Panc1 (cell line): Measurements from ENCODE around the gene C10orf105. TPM values are rescaled to one million over a fixed set of nuclear protein-coding genes. Genes with fewer than 3 reads are reported as not detected.

Experiments used
- ATAC-seq: fragments of 200-7000 bp; cut with Tn5 transposase; 2 replicates; pipeline ENCODE4 v1.9.1; 2020; ENCODE audit warnings: mild to moderate bottlenecking, moderate library complexity
- BruUV-seq: library from RNA; stranded (reverse); fragments of 400-500 nt; replicated peaks from 2 replicates; lab custom pipeline; 2021; lab: Mats Ljungman, UMichigan
- CTCF ChIA-PET: fragments of 300-600 bp; sonication (Branson Sonifier 250); formaldehyde crosslinking; loops from one replicate; lab custom pipeline; 2022; ENCODE audit warnings: antibody characterized with exemption; lab: Charles Lee
- POLR2A ChIA-PET: fragments of 300-600 bp; sonication (Branson Sonifier 250); formaldehyde crosslinking; loops from one replicate; lab custom pipeline; 2022; ENCODE audit warnings: antibody characterized with exemption; lab: Charles Lee
- DNase-seq: peaks from one replicate; pipeline ENCODE4 v3.0.0-alpha.2; 2010; ENCODE audit warnings: low read depth, low spot score
- H3K27ac ChIP-seq: 2 replicates; pipeline ENCODE4 v1.5.1; 2011; ENCODE audit warnings: mild to moderate bottlenecking, low read length, inconsistent platforms
- H3K27me3 ChIP-seq: fragments of 200-500 bp; sonication (Bioruptor generic); 2 replicates; pipeline ENCODE4 v1.6.0; 2014; ENCODE audit warnings: low read length, inconsistent platforms; ENCODE audit not compliant: control insufficient read depth, insufficient read depth
- H3K36me3 ChIP-seq: fragments of 200-500 bp; sonication (Bioruptor generic); 2 replicates; pipeline ENCODE4 v1.5.1; 2014; ENCODE audit warnings: inconsistent platforms, mild to moderate bottlenecking, low read length, moderate library complexity; ENCODE audit not compliant: control insufficient read depth, insufficient read depth
- H3K4me1 ChIP-seq: 2 replicates; pipeline ENCODE4 v1.5.1; 2011; ENCODE audit warnings: inconsistent platforms, mild to moderate bottlenecking, low read length, moderate library complexity; ENCODE audit not compliant: control insufficient read depth, insufficient read depth
- H3K4me3 ChIP-seq, 2 experiments: 2 replicates each; pipeline ENCODE4 v1.5.1; 2011 to 2012; ENCODE audit warnings: low read depth in 2 of 2, low read length in 2 of 2, mild to moderate bottlenecking in 2 of 2, inconsistent platforms in 1 of 2, moderate library complexity in 1 of 2
- H3K9me3 ChIP-seq: fragments of 200-500 bp; sonication (Bioruptor generic); 2 replicates; pipeline ENCODE4 v1.5.1; 2014; ENCODE audit warnings: low read depth, mild to moderate bottlenecking, inconsistent platforms, low read length, moderate library complexity; ENCODE audit not compliant: control insufficient read depth, insufficient read depth
- CTCF ChIP-seq: fragments of 450-650 bp; IDR thresholded peaks from 2 replicates; pipeline ENCODE4 v1.5.1; 2017; ENCODE audit warnings: mild to moderate bottlenecking
- POLR2AphosphoS5 ChIP-seq: IDR thresholded peaks from 2 replicates; pipeline ENCODE4 v1.6.1; 2012; ENCODE audit warnings: mild to moderate bottlenecking, low read depth, low read length, moderate library complexity
- REST ChIP-seq, 2 experiments: IDR thresholded peaks; 2 replicates each; pipeline ENCODE4 v1.6.1; 2011 to 2012; ENCODE audit warnings: low read depth in 2 of 2, control low read depth in 1 of 2, low read length in 1 of 2, mild to moderate bottlenecking in 1 of 2, moderate library complexity in 1 of 2; ENCODE audit not compliant: insufficient read depth in 1 of 2
- SIN3A ChIP-seq: IDR thresholded peaks from 2 replicates; pipeline ENCODE4 v1.6.1; 2012; ENCODE audit warnings: low read depth, mild to moderate bottlenecking, low read length, moderate library complexity, borderline replicate concordance; ENCODE audit not compliant: insufficient read depth
- TCF7L2 ChIP-seq: IDR thresholded peaks from 2 replicates; pipeline ENCODE4 v1.6.1; 2011; ENCODE audit warnings: mild to moderate bottlenecking, low read depth, low read length, inconsistent platforms
- in situ Hi-C: cut with HindIII; loops from 2 replicates; pipeline ENCODE4 v1.10.0; 2016; ENCODE audit warnings: low sequenced_read_pairs, low pct_unique_long_range_greater_than_20kb
- intact Hi-C: fragments of 100-400 bp; cut with micrococcal nuclease; formaldehyde crosslinking; loops from one replicate; pipeline ENCODE4 v1.10.0; 2022; ENCODE audit not compliant: unreplicated experiment
- total RNA-seq: library from RNA; stranded (reverse); gene quantifications from one replicate; pipeline ENCODE4 v1.2.1, GENCODE V29; 2021; ENCODE audit not compliant: unreplicated experiment

C10orf105 gene
- total RNA-seq, 1 experiment from 2014 or later, result not detected

GRCh38 chr10:71693377-71693776 is 26.2 kb downstream of the C10orf105 start:
- Histone ChIP-seq H3K36me3 (no peaks in the 10 kb centered on the region), H3K27ac (no peak overlapping the region), H3K9me3 (no peaks in the 10 kb centered on the region), H3K27me3 (no peaks in the 10 kb centered on the region), H3K4me1 (peaks cover 21% of the 10 kb centered on the region), H3K4me3 (no peak overlapping the region)
- TF ChIP-seq CTCF, result no peak
- no peak for TF ChIP-seq REST (IDR thresholded peaks at IDR 0.05; ENCODE audit: insufficient read depth in 1 of 2, low read depth in 2 of 2, low read length in 1 of 2)
- no peak for TF ChIP-seq SIN3A
- TF ChIP-seq TCF7L2, result no peak
- TF ChIP-seq POLR2AphosphoS5, result no peak
- intact Hi-C loops, result no loop called here
- BruUV-seq, result no TSS peak
- ATAC-seq (no peak), DNase-seq (no peak)
- ChIA-PET POLR2A (no interaction called here), CTCF (interaction anchor here (0.5 to 1.1 kb wide), 2 partner anchors 119 to 689 kb away, joined by 3 read pairs; no protein-coding TSS in a partner anchor)
- in situ Hi-C loops, result no loop called here

GRCh38 chr10:71692598-71693306 is 26.8 kb downstream of the C10orf105 start:
- in situ Hi-C loops (no loop called here), intact Hi-C loops (no loop called here)
- Histone ChIP-seq H3K4me1 (peaks cover 21% of the 10 kb centered on the region), H3K27me3 (no peaks in the 10 kb centered on the region), H3K36me3 (no peaks in the 10 kb centered on the region), H3K27ac (no peak overlapping the region), H3K4me3 (no peak overlapping the region), H3K9me3 (no peaks in the 10 kb centered on the region)
- no TSS peak for BruUV-seq
- CTCF ChIA-PET, result interaction anchor here (0.5 to 1.1 kb wide), 6 partner anchors 76 to 689 kb away, joined by 3 to 5 read pairs (median 4); no protein-coding TSS in a partner anchor
- ATAC-seq (no peak), DNase-seq (no peak)
- TF ChIP-seq TCF7L2 (no peak), CTCF (no peak), POLR2AphosphoS5 (no peak), SIN3A (no peak), REST (IDR thresholded peaks at IDR 0.05; ENCODE audit: insufficient read depth in 1 of 2, low read depth in 2 of 2, low read length in 1 of 2) (no peak)
- POLR2A ChIA-PET, result no interaction called here
